Left ventricle myocardium inferior (tissue), 1 donor: ENCODE results near the gene DARS1. TPM values are rescaled to one million over a fixed set of nuclear protein-coding genes. Genes with fewer than 3 reads are reported as not detected.

Experiments used
- DNase-seq: peaks from one replicate; pipeline ENCODE4 v3.0.0-alpha.2; 2020
- H3K27ac ChIP-seq: fragments of 200-600 bp; replicated peaks from 2 replicates; pipeline ENCODE4 v1.8.0; 2021
- H3K27me3 ChIP-seq: fragments of 200-600 bp; 2 replicates; pipeline ENCODE4 v1.8.0; 2021; ENCODE audit warnings: low read depth
- H3K36me3 ChIP-seq: fragments of 200-600 bp; 2 replicates; pipeline ENCODE4 v1.8.0; 2021
- H3K4me1 ChIP-seq: fragments of 200-600 bp; 2 replicates; pipeline ENCODE4 v1.8.0; 2021
- H3K4me3 ChIP-seq: fragments of 200-600 bp; 2 replicates; pipeline ENCODE4 v1.8.0; 2021; ENCODE audit warnings: mild to moderate bottlenecking, moderate library complexity
- H3K9me3 ChIP-seq: fragments of 200-600 bp; replicated peaks from 2 replicates; pipeline ENCODE4 v1.8.0; 2021
- intact Hi-C: fragments of 100-400 bp; cut with micrococcal nuclease; formaldehyde crosslinking; loops from one replicate; pipeline ENCODE4 v1.11.0; 2022
- long read RNA-seq: library from polyadenylated mRNA; unstranded; transcript quantifications from one replicate; pipeline ENCODE4 v2.0.0, GENCODE V29; 2021
- total RNA-seq: library from RNA; stranded (reverse); fragmentation: NEBNext Ultra II Directional; extraction: Animal tissue kit (Norgen Biotek cat#: 25700); gene quantifications from one replicate; pipeline ENCODE4 v1.2.1, GENCODE V29; 2021
- TF ChIP-seq, protein P1 (sequence below): fragments of 200-600 bp; IDR thresholded peaks from 2 replicates; pipeline ENCODE4 v1.8.0; 2021; ENCODE audit warnings: antibody characterized with exemption, mild to moderate bottlenecking, borderline replicate concordance
- donor health status: DM: no; HTN: yes; CAD: no; lungs with severe emphysema.

Gene DARS1
- 56.3 TPM for total RNA-seq
- long read RNA-seq, transcript DARS-201 (16 exons, 2,361 nt) = major isoform, 135 of 139 reads
- long read RNA-seq, partial matches to known transcripts = 0 of 139 reads
- long read RNA-seq, other reads (novel, unspliced or antisense) = 4 of 139 reads

DNA sequence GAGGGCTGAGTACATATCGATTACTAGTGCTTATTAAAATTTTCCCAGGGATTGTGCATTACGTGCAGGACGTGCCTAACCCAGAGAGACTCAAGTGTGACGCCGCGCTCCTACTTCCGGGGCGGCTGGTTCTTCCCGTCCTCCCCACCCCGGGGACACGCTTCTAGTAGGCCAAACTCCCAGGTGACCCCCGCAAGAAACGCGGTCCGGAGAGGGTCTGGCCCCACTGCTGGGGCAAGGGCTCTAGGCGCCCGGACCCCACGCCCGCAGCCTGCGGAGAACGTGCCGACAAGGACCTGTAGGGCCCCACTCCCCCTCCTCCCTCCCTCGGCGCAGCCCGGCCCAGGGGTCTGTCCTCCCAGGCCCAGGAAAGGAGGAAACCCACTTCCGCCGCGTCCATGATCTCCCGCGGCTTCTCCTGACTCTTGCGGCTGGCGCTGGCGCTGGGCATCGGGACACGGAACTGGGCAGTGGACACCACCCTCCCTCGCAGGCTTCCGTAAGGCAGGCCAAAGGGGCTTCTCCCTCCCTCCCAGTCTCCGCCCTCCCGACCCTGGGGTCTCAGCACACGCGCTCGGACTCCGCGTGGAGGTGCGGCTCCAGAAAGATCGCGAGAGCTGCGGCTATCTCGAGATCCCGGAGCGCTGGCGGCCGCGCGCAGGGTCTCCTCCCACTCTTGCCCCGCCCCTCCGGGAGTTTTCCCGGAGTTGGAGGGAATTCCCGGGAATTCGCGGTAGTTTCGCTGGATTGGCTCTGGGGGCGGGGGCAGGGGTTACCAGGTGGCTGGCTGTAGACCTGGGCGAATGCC is at the start of gene DARS1:
DARS1 (minus strand) TSS at position 609 of the 808 bp plus-strand sequence; CDS start at position 451, 158 bp downstream.
- Histone ChIP-seq H3K27ac (peak within 1 kb of the TSS; percentile 98), H3K36me3 (peaks cover 26% of the 10 kb centered on the region), H3K4me3 (peak within 1 kb of the TSS; percentile 97), H3K9me3 (no peaks in the 10 kb centered on the region), H3K4me1 (peaks cover 46% of the 10 kb centered on the region), H3K27me3 (no peaks in the 10 kb centered on the region)
- intact Hi-C loops = no loop called here
- TF ChIP-seq, protein P1, sequence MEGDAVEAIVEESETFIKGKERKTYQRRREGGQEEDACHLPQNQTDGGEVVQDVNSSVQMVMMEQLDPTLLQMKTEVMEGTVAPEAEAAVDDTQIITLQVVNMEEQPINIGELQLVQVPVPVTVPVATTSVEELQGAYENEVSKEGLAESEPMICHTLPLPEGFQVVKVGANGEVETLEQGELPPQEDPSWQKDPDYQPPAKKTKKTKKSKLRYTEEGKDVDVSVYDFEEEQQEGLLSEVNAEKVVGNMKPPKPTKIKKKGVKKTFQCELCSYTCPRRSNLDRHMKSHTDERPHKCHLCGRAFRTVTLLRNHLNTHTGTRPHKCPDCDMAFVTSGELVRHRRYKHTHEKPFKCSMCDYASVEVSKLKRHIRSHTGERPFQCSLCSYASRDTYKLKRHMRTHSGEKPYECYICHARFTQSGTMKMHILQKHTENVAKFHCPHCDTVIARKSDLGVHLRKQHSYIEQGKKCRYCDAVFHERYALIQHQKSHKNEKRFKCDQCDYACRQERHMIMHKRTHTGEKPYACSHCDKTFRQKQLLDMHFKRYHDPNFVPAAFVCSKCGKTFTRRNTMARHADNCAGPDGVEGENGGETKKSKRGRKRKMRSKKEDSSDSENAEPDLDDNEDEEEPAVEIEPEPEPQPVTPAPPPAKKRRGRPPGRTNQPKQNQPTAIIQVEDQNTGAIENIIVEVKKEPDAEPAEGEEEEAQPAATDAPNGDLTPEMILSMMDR = no peak
- DNase-seq = peak; percentile 92

DNA sequence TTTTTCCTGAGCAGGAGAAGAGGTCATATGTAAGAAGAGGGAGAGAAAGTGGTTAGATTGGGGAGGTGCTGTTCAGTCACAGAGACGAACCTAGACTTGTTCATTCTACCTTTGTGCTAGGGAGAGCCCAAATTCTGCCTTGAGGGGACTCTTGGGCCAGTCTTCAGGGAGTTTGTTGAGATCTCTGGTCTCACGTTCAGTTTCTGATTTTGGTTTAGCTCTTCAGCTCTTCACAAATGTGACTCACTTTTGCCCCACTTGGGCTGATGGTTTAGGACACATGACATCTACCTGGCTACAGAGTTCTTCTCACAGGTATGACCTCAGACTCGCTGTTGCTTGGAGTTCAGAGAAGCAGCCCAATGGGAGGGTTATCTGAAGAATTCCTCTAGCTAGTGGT is 49.2 kb upstream of the DARS1 start:
- H3K27me3 ChIP-seq = no peaks in the 10 kb centered on the region
- no peak for DNase-seq
- no peaks in the 10 kb centered on the region for H3K36me3 ChIP-seq
- intact Hi-C loops = no loop called here
- H3K4me3 ChIP-seq = no peak overlapping the region
- TF ChIP-seq, protein P1 = no peak
- H3K4me1 ChIP-seq = no peaks in the 10 kb centered on the region
- H3K27ac ChIP-seq = no peak overlapping the region
- H3K9me3 ChIP-seq = no peaks in the 10 kb centered on the region

DNA sequence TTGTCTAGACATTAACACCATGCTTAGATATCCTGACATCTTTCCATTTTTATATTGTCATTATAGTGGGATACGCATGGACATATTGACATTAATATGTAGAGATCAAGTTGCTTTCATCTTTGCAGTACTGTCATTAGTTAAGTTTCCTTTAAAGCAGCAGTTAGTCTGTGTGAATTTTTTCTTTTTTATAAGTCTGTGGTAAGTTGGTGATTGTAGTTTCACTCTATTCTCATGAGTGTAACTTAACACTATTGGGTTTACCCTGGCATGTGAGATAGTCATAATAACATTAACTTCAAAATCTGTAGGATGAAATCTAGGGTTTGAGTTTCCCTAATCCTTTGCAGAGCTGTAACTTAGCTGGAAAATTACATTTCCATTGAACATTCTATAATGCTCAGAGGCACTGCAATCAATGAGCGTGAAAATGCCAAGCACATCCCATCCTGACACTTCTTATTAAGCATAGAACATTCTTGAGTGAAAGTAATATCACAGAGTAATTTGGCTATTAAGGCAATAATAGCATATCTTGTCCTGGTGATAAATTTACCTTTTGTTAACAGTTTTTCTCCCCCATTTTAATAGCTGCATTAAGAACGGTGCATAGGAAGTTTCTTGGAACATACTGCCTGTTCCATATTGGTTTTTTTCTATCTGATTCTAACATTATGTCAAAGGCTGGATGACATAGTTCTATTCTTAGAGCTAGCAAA is 47.5 kb upstream of the DARS1 start:
- H3K27ac ChIP-seq = no peak overlapping the region
- intact Hi-C loops = no loop called here
- DNase-seq = no peak
- no peaks in the 10 kb centered on the region for H3K4me1 ChIP-seq
- no peak overlapping the region for H3K4me3 ChIP-seq
- H3K27me3 ChIP-seq = no peaks in the 10 kb centered on the region
- no peaks in the 10 kb centered on the region for H3K9me3 ChIP-seq
- TF ChIP-seq, protein P1 = no peak
- no peaks in the 10 kb centered on the region for H3K36me3 ChIP-seq

DNA sequence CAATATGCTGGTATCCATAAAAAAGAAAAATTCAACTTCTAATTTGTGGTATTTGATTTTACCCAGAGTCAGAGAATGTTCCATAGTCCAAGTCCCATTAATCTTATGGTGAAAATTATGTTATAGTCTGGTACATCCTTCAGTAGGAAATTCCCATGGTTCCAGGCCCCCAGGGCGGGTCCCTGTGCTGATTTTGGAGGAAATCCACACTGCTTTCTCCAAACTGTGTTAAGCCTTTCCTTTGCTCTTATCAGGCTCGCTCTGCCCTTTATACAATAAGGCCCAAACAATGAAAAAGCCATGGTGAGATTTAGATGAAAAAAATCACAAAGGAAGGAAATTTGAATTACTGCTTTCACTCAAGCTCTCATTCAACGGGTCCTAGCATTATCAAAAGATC is 46.8 kb upstream of the DARS1 start:
- no peak for DNase-seq
- no peak overlapping the region for H3K27ac ChIP-seq
- H3K27me3 ChIP-seq = no peaks in the 10 kb centered on the region
- no peak overlapping the region for H3K4me3 ChIP-seq
- H3K36me3 ChIP-seq = no peaks in the 10 kb centered on the region
- no peaks in the 10 kb centered on the region for H3K4me1 ChIP-seq
- H3K9me3 ChIP-seq = no peaks in the 10 kb centered on the region
- intact Hi-C loops = no loop called here
- TF ChIP-seq, protein P1 = no peak

DNA sequence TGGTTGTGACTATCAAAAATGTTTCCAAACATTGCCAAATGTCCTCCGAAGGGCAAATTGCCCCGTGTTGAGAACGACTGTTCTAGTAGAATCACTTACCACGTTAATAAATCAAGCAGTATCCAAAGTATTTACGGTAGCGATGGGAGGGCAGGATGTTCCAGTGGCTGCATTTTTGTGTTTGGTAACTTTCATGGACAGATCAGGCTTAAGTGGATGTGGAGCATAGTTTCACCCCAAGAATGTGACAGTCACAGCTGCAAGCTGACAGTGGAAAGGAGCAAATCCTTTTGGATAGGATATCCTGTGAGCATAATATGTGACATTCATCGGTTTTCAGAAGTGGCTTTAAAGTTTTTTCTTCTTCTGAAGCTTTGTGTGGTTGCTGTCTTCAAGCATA is 46.3 kb upstream of the DARS1 start:
- Histone ChIP-seq H3K9me3 (no peaks in the 10 kb centered on the region), H3K4me3 (no peak overlapping the region), H3K4me1 (no peaks in the 10 kb centered on the region), H3K27ac (no peak overlapping the region), H3K27me3 (no peaks in the 10 kb centered on the region), H3K36me3 (no peaks in the 10 kb centered on the region)
- TF ChIP-seq, protein P1 = no peak
- intact Hi-C loops = no loop called here
- no peak for DNase-seq
